PC-9 (cell line): Measurements from ENCODE around the gene ZNF286A.

Experiments used
- EZH2 ChIP-seq: fragments of 200-600 bp; sonication (generic); IDR thresholded peaks from 2 replicates; pipeline ENCODE4 v1.8.0; 2017; ENCODE audit warnings: antibody characterized with exemption, low read depth
- TF ChIP-seq, protein P1 (sequence below): fragments of 200-600 bp; sonication (generic); conservative IDR thresholded peaks from 2 replicates; pipeline ENCODE4 v1.6.1; 2017; ENCODE audit warnings: mixed run types, antibody characterized with exemption, mild to moderate bottlenecking, moderate library complexity

DNA sequence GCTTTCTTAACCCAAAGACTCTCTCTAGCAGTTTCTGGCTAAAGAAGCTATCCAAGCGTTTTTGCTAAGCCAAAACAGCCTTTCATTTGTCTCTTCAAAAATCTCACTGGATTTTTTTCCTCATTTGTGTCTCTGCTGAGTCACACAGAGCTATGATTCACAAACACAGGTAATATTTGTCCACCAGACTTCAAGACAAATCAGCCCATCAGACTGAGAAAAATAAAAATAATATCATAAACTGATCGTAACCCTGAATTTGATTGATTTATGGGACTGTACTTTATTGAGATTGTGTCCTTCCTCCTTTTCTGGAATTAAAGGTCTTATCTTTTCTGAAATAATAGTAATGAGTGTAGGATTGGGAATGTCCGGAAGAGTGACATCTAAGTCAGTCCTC is 41.3 kb upstream of the ZNF286A start:
- TF ChIP-seq, protein P1, sequence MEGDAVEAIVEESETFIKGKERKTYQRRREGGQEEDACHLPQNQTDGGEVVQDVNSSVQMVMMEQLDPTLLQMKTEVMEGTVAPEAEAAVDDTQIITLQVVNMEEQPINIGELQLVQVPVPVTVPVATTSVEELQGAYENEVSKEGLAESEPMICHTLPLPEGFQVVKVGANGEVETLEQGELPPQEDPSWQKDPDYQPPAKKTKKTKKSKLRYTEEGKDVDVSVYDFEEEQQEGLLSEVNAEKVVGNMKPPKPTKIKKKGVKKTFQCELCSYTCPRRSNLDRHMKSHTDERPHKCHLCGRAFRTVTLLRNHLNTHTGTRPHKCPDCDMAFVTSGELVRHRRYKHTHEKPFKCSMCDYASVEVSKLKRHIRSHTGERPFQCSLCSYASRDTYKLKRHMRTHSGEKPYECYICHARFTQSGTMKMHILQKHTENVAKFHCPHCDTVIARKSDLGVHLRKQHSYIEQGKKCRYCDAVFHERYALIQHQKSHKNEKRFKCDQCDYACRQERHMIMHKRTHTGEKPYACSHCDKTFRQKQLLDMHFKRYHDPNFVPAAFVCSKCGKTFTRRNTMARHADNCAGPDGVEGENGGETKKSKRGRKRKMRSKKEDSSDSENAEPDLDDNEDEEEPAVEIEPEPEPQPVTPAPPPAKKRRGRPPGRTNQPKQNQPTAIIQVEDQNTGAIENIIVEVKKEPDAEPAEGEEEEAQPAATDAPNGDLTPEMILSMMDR, result no peak
- TF ChIP-seq EZH2, result no peak
